Astrocyte (in vitro differentiated cells and primary cell): ENCODE data around the gene GAS6. TPM values are rescaled to one million over a fixed set of nuclear protein-coding genes. Genes with fewer than 3 reads are reported as not detected.

Experiments used
- DNase-seq: peaks from one replicate; pipeline ENCODE4 v3.0.0-alpha.2; 2010; ENCODE audit warnings: low read depth
- FAIRE-seq: peaks from 2 replicates; lab custom pipeline; 2011; peaks lifted over from hg19 to GRCh38; lab: Jason Lieb, UNC
- H2AFZ ChIP-seq: 2 replicates; pipeline ENCODE4 v1.6.0; 2012; ENCODE audit warnings: low read depth, low read length, inconsistent platforms
- H3K27ac ChIP-seq: 2 replicates; pipeline ENCODE4 v1.5.1; 2011; ENCODE audit warnings: low read depth, low read length, inconsistent platforms
- H3K27me3 ChIP-seq: 2 replicates; pipeline ENCODE4 v1.6.0; 2011; ENCODE audit warnings: low read length, inconsistent platforms; ENCODE audit not compliant: insufficient read depth
- H3K36me3 ChIP-seq: 2 replicates; pipeline ENCODE4 v1.5.1; 2011; ENCODE audit warnings: low read length, inconsistent platforms; ENCODE audit not compliant: insufficient read depth
- H3K4me1 ChIP-seq: 2 replicates; pipeline ENCODE4 v1.5.1; 2011; ENCODE audit warnings: low read length, inconsistent platforms; ENCODE audit not compliant: insufficient read depth
- H3K4me2 ChIP-seq: 2 replicates; pipeline ENCODE4 v1.6.0; 2012; ENCODE audit warnings: low read length, inconsistent platforms
- H3K4me3 ChIP-seq: 2 replicates; pipeline ENCODE4 v1.5.1; 2011; ENCODE audit warnings: low read depth, mild to moderate bottlenecking, low read length, inconsistent platforms; ENCODE audit not compliant: insufficient read depth
- H3K79me2 ChIP-seq: 2 replicates; pipeline ENCODE4 v1.6.0; 2012; ENCODE audit warnings: mild to moderate bottlenecking, low read length, inconsistent platforms; ENCODE audit not compliant: insufficient read depth
- H3K9ac ChIP-seq: 2 replicates; pipeline ENCODE4 v1.6.0; 2012; ENCODE audit warnings: mild to moderate bottlenecking, low read length, inconsistent platforms
- H3K9me3 ChIP-seq: 2 replicates; pipeline ENCODE4 v1.5.1; 2012; ENCODE audit warnings: low read depth, mild to moderate bottlenecking, low read length, inconsistent platforms; ENCODE audit not compliant: insufficient read depth
- H4K20me1 ChIP-seq: 2 replicates; pipeline ENCODE4 v1.6.0; 2012; ENCODE audit warnings: low read length, inconsistent platforms; ENCODE audit not compliant: insufficient read depth
- H3K27ac Mint-ChIP-seq: one replicate; pipeline ENCODE4 v1.8.0; 2021; ENCODE audit warnings: mild to moderate bottlenecking, mixed read lengths; ENCODE audit not compliant: unreplicated experiment
- H3K27me3 Mint-ChIP-seq: one replicate; pipeline ENCODE4 v1.8.0; 2021; ENCODE audit warnings: low read depth, mixed read lengths; ENCODE audit not compliant: unreplicated experiment
- H3K36me3 Mint-ChIP-seq: one replicate; pipeline ENCODE4 v1.8.0; 2021; ENCODE audit warnings: low read depth, mixed read lengths; ENCODE audit not compliant: unreplicated experiment
- H3K4me1 Mint-ChIP-seq: one replicate; pipeline ENCODE4 v1.8.0; 2021; ENCODE audit warnings: low read depth, mixed read lengths; ENCODE audit not compliant: unreplicated experiment
- H3K4me3 Mint-ChIP-seq: one replicate; pipeline ENCODE4 v1.8.0; 2021; ENCODE audit warnings: mild to moderate bottlenecking, moderate library complexity, mixed read lengths; ENCODE audit not compliant: unreplicated experiment
- H3K9me3 Mint-ChIP-seq: one replicate; pipeline ENCODE4 v1.8.0; 2021; ENCODE audit warnings: mild to moderate bottlenecking, mixed read lengths; ENCODE audit not compliant: unreplicated experiment
- EZH2 ChIP-seq: IDR thresholded peaks from 2 replicates; pipeline ENCODE4 v1.6.1; 2012; ENCODE audit warnings: mild to moderate bottlenecking, low read length, inconsistent platforms; ENCODE audit not compliant: insufficient read depth
- total RNA-seq: library from RNA; stranded (reverse); gene quantifications from 2 replicates; pipeline ENCODE4 v1.2.1, GENCODE V29; 2021
- TF ChIP-seq, protein P1 (sequence below): IDR thresholded peaks from 2 replicates; pipeline ENCODE4 v1.5.1; 2011; ENCODE audit warnings: low read depth, mild to moderate bottlenecking, inconsistent platforms, low read length, moderate library complexity; ENCODE audit not compliant: insufficient read depth

Gene GAS6
- total RNA-seq, 1 donor from 2014 or later = 287 TPM

DNA sequence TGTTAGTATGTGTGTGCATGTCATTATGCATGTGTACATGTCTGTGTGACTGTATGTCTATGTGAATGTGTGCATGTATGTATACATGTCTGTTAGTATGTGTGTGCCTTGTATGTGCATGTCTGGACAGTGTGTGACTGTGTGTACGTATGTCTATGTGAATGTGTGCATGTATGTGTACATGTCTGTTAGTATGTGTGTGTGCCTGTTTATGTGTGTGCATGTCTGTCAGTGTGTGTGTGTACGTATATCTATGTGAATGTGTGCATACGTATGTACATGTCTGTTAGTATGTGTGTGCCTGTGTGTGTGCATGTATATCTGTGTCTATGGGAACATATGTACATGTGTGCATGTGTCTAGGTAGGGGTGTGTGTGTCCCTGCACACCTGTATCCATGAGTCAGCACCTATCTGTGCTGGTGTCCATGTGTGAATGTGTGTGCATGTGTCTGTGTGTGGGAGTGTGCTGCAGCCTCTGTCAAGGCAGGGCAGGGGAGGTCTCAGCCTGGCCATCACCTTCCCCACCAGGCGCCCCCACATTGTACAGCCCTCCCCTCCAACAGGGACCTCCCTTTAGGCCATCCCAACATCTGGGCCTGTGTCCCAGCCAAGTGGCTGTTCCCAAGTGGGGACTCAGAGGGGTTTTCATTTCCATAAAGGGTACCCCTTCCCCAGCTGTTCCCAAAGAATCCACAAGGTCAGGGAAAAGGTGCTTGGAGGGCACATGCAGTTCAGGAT is 4.4 kb downstream of the GAS6 start:
- no peaks in the 10 kb centered on the region for H3K27me3 ChIP-seq
- no peaks in the 10 kb centered on the region for H3K27me3 Mint-ChIP-seq
- H3K4me1 Mint-ChIP-seq = peaks cover 48% of the 10 kb centered on the region
- H3K36me3 Mint-ChIP-seq = peaks cover 14% of the 10 kb centered on the region
- no peaks in the 10 kb centered on the region for H3K9me3 Mint-ChIP-seq
- H3K27ac ChIP-seq = no peak overlapping the region
- peak overlapping the region; percentile 90 for H3K4me2 ChIP-seq
- peaks cover 18% of the 10 kb centered on the region for H3K36me3 ChIP-seq
- TF ChIP-seq, protein P1, sequence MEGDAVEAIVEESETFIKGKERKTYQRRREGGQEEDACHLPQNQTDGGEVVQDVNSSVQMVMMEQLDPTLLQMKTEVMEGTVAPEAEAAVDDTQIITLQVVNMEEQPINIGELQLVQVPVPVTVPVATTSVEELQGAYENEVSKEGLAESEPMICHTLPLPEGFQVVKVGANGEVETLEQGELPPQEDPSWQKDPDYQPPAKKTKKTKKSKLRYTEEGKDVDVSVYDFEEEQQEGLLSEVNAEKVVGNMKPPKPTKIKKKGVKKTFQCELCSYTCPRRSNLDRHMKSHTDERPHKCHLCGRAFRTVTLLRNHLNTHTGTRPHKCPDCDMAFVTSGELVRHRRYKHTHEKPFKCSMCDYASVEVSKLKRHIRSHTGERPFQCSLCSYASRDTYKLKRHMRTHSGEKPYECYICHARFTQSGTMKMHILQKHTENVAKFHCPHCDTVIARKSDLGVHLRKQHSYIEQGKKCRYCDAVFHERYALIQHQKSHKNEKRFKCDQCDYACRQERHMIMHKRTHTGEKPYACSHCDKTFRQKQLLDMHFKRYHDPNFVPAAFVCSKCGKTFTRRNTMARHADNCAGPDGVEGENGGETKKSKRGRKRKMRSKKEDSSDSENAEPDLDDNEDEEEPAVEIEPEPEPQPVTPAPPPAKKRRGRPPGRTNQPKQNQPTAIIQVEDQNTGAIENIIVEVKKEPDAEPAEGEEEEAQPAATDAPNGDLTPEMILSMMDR = no peak
- no peak for TF ChIP-seq EZH2
- H3K4me3 ChIP-seq = no peak overlapping the region
- DNase-seq (no peak), FAIRE-seq (peak; percentile 73)
- peaks cover 81% of the 10 kb centered on the region for H4K20me1 ChIP-seq
- H3K4me3 Mint-ChIP-seq = peak overlapping the region; percentile 96
- H2AFZ ChIP-seq = no peak overlapping the region
- no peak overlapping the region for H3K27ac Mint-ChIP-seq
- H3K9me3 ChIP-seq = no peaks in the 10 kb centered on the region
- peaks cover 94% of the 10 kb centered on the region for H3K79me2 ChIP-seq
- H3K4me1 ChIP-seq = peaks cover 48% of the 10 kb centered on the region
- no peak overlapping the region for H3K9ac ChIP-seq

- Mint-ChIP-seq H3K4me3 (no peak overlapping the region), H3K27ac (no peak overlapping the region), H3K27me3 (no peaks in the 10 kb centered on the region), H3K4me1 (peaks cover 55% of the 10 kb centered on the region), H3K9me3 (no peaks in the 10 kb centered on the region), H3K36me3 (peaks cover 19% of the 10 kb centered on the region)
- peaks cover 52% of the 10 kb centered on the region for H3K4me1 ChIP-seq
- TF ChIP-seq, protein P1 = no peak
- TF ChIP-seq EZH2 = no peak
- peak overlapping the region; percentile 11 for H3K4me2 ChIP-seq
- no peak overlapping the region for H3K4me3 ChIP-seq
- H3K27ac ChIP-seq = no peak overlapping the region
- peaks cover 100% of the 10 kb centered on the region for H3K79me2 ChIP-seq
- H2AFZ ChIP-seq = no peak overlapping the region
- peaks cover 98% of the 10 kb centered on the region for H4K20me1 ChIP-seq
- FAIRE-seq (no peak), DNase-seq (no peak)
- no peaks in the 10 kb centered on the region for H3K27me3 ChIP-seq
- H3K9me3 ChIP-seq = no peaks in the 10 kb centered on the region
- H3K9ac ChIP-seq = no peak overlapping the region
- peaks cover 18% of the 10 kb centered on the region for H3K36me3 ChIP-seq
Observed at GRCh38 chr13:113857531-113858195, 6.2 kb downstream of the GAS6 start.
